Measurements from ENCODE around the gene KAT7. TPM values are rescaled to one million over a fixed set of nuclear protein-coding genes. Genes with fewer than 3 reads are reported as not detected.

The KAT7 gene
- 10 to 100 TPM; 19.9 to 32.6 (median 21.0) TPM for total RNA-seq

DNA sequence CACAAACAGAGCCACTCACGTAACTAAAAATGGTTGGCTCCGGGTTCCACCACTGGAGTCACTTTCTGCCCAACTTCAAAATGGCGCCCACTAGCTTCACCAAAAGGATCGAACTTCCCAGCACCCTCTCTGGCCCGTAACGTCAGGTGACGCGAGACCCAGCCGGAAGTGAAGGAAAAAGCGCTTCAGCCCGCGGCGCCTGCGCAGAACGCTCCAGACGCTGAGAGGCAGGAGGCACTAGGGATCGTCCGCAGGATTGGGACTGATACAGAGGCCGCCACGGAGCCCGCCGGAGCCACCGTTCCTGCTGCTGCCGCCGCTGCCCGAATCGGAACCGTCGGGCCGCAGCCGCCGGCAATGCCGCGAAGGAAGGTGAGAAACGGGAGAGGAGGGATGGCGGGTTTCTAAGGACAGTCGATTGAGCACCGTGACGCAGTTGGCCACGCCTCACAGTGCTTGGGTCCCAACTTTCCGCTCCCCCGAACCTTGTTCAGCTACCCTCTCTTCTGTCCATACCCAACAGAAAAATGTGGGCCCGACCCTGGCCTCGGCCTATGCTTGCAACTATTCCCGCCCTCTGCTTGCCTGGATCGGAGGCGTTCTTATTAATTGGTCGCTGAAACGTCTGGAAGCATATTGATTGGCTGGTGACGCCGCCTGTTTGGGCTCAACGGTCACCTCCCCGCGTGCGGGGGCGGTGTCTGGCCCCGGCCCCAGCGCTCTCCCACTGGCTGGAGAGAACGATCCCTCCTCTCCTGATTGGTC is at the start of gene KAT7:
Gene KAT7, plus strand, starts transcription at position 204 of the 765 bp plus-strand sequence. Its CDS starts 154 bp downstream, at position 358.
- peak; percentile 94 for DNase-seq (ENCODE audit: low spot score)
- ATAC-seq (ENCODE audit: low FRiP score): peak; percentile 95
- TF ChIP-seq, protein P1, sequence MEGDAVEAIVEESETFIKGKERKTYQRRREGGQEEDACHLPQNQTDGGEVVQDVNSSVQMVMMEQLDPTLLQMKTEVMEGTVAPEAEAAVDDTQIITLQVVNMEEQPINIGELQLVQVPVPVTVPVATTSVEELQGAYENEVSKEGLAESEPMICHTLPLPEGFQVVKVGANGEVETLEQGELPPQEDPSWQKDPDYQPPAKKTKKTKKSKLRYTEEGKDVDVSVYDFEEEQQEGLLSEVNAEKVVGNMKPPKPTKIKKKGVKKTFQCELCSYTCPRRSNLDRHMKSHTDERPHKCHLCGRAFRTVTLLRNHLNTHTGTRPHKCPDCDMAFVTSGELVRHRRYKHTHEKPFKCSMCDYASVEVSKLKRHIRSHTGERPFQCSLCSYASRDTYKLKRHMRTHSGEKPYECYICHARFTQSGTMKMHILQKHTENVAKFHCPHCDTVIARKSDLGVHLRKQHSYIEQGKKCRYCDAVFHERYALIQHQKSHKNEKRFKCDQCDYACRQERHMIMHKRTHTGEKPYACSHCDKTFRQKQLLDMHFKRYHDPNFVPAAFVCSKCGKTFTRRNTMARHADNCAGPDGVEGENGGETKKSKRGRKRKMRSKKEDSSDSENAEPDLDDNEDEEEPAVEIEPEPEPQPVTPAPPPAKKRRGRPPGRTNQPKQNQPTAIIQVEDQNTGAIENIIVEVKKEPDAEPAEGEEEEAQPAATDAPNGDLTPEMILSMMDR (IDR thresholded peaks at IDR 0.05): no peak

DNA sequence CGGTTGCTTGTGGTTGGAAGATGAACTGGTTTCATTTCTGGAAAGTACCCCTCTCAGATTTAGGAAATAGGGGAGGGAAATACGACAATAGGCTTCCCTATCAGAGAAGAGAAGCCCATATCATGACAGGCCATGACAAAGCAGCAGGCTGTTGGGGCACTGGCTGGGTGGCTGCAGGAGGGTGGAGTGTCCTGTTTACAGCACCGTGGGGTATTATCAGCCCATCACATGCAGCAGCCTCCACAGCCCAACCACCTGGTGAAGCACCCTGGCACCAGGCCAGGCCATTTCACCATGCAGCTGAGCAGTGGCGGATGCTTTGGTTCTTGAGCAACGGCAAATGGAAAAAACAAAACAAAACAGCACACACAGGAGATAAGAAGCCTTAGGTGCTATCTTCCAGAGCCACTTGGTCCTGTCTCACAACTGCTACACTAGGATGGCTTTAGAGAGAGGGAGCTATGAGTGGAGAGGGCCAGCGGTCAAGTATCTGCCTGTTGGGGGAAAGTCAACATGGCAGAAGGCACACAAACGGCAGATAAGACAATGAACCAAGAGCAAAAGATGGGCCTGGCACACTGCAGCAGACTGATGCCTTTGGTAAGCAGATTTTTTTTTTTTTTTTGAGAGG is 48.7 kb upstream of the KAT7 start:
- peak; percentile 71 for DNase-seq (ENCODE audit: low spot score)
- peak; percentile 66 for ATAC-seq (ENCODE audit: low FRiP score)

DNA sequence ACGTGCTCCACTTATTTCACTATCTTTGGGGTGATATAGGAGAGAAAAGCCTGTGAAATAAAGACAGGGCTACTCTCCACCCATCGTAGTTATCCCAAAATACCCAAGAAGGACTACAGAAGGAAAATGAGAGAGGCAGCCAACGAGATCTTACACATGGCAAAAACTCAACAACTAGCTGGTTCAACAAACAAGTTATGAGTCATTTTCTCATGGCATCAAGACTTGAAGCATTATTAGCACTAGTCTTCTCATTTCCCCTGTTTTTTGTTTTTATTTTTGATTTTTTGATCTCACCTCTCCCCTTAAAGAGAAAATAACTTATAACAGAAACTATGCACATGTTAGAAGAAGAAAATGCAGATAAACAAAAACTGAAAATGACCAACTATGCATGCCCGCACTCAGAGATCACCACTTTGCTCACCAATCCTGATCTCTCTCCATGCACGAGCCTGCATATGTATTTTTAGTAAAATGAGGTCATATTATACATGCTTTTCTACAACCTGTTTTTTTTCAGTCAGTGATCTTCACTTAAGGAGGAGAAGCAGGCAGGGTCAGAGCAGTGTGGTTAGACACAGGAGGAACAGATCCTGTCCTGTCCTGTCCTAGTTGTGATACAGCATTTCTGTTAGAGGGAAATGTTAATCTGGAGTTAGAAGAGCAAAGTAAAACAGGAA is 47.3 kb upstream of the KAT7 start:
- ATAC-seq (ENCODE audit: low FRiP score): peak; percentile 33
- TF ChIP-seq, protein P1 (IDR thresholded peaks at IDR 0.05): no peak
- DNase-seq (ENCODE audit: low spot score): no peak

More for the DNA sequence above, 48.7 kb upstream of the KAT7 start:
- TF ChIP-seq, protein P1 (IDR thresholded peaks at IDR 0.05): no peak

DNA sequence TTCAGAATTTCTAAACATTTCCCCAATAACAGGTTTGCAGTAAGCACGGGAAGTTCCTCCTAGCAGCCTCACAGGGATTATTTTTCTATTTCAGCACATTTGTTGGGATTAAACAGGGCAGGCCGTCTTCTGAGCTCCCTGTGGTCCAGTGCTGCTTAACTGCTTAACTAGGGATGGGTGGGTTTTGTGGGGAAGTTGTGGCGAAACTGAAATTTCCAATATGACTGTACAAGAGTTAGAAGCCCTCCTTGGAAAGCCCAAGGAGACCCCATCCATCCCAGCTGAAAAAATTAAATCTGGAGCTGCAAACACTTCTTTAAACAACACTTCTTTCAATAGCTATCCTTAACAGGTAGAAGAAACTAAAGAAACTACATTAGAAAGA is 46.8 kb upstream of the KAT7 start:
- TF ChIP-seq, protein P1 (IDR thresholded peaks at IDR 0.05): no peak
- ATAC-seq (ENCODE audit: low FRiP score): no peak
- no peak for DNase-seq (ENCODE audit: low spot score)

DNA sequence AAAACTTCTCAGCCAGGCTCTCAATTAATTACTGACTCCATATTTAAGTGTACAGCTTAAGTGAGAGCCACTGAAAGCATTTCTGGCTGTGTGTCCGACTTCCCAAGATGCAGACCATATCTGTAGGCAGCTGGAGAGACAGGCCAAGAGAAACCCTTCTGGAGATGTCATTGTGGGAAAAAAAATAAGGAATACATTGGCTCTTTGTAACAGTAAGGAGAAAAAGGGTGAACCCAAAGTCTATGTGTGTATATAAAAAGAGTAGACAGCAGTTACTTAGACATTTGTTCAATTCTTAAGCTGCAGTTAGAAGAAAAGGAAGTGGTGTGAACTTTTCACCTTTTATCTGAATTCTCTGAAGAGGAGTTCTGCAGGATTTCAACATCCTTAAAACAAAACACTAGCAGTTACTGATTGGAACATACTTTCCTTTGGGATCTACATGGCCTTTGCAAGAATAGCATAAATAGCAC is 46.3 kb upstream of the KAT7 start:
- ATAC-seq (ENCODE audit: low FRiP score): no peak
- no peak for DNase-seq (ENCODE audit: low spot score)
- TF ChIP-seq, protein P1 (IDR thresholded peaks at IDR 0.05): no peak

DNA sequence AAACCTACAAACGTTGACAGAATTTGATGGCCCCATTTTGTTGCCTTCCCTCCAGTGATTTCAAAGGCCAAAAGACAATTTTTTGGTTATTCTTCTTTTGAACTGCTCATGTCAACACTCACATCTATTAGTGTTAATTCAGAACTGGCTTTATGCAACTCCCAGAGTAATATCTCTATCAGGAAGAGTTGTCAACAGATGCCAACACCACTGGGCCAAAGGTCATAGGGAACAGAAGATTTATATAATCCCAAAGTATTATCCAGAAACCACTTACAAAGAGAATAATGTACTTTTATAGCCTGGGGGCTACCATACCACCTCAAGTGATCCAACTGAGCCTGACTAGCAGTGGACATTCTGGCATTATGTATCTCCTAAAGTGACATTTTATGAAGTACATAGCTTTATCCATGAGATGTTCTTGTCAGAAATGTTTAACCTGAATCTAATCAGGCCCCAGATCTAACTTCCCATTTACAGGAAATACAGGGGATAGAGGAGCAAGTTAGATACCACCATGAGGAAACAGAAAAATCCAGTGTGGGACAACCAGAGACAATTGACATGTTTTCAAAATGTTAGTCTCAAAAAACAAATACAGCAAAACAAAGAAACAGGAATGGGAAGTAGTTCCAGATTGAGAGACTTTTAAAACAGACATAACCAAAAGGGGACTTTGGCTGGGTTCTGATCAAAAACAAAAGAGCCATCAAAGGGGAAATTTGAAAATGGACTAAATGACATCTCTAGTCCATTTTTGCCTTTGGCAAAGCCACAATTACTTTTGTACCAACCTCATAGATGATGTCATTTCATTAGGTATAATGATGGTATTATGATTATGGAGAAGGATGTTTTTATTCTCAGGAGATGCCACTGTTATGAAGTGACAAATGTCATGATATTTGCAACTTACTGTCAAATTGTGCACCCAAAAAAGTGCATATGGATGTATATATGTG is 43.0 kb upstream of the KAT7 start:
- ATAC-seq (ENCODE audit: low FRiP score): no peak

More for the DNA sequence above, 43.0 kb upstream of the KAT7 start:
- DNase-seq (ENCODE audit: low spot score): no peak
- TF ChIP-seq, protein P1 (IDR thresholded peaks at IDR 0.05): no peak

Data from omental fat pad (tissue), 4 donors.